Measurements from ENCODE around the gene PRDM16.

The PRDM16 gene

DNA sequence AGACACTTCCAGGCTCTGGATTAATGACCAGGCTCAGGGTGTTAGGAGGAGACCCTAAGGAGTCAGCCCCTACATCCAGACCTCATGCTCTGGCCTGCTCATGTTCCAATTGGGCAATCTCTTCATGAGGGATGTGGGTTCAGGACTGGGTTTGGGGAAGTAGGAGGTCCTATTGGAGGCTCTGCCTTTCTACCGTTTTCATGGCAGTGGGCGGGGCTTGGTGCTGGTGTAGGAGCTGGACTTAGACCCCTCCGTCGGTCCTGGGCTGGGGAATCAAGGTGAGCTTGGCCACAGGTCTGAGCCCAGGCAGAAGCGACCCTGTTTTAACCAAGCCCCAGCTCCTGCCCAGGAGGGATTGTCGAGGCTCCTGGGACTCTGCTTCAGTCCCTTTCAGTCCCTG, 123.4 kb downstream of the PRDM16 start:
- in situ Hi-C loops (cut with HindIII; ENCODE audit: low sequenced_read_pairs): no loop called here

DNA sequence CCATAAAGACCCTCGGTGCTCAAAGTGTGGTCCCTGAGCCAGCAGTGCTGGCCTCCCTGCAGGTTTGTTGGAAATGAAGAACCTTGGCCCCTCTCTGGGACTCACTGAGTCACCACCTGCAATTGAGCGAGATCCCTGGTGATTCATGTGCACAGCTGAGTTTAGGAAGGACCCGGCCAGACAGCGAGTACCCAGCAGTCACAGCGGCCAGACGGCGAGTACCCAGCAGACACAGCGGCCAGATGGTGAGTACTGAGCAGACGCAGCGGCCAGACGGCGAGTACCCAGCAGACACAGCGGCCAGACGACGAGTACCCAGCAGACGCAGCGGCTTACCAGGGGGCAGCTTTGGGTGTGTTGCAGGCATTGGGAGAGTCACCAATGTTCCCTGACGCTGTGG, 123.8 kb downstream of the PRDM16 start:
- in situ Hi-C loops (cut with HindIII; ENCODE audit: low sequenced_read_pairs): no loop called here

DNA sequence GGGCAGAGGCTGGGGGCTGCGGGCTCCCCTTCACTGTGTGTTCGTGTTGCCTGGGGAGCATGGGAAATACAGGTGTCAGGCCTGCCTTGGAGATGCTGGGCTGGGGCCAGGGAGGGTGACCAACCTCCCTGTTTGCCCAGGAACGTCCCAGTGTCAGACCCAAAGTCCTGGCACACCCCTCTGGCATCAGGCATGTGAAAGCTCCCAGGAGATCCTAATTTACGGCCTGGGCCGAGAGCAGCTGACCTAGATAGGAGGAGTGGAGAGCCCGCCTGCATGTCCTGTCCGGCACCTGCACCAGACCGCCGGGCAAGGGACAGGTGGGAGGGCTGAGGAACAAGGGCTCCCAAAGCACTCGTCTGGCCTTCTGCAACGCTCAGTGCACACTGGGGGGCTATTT, 124.8 kb downstream of the PRDM16 start:
- in situ Hi-C loops (cut with HindIII; ENCODE audit: low sequenced_read_pairs): no loop called here

DNA sequence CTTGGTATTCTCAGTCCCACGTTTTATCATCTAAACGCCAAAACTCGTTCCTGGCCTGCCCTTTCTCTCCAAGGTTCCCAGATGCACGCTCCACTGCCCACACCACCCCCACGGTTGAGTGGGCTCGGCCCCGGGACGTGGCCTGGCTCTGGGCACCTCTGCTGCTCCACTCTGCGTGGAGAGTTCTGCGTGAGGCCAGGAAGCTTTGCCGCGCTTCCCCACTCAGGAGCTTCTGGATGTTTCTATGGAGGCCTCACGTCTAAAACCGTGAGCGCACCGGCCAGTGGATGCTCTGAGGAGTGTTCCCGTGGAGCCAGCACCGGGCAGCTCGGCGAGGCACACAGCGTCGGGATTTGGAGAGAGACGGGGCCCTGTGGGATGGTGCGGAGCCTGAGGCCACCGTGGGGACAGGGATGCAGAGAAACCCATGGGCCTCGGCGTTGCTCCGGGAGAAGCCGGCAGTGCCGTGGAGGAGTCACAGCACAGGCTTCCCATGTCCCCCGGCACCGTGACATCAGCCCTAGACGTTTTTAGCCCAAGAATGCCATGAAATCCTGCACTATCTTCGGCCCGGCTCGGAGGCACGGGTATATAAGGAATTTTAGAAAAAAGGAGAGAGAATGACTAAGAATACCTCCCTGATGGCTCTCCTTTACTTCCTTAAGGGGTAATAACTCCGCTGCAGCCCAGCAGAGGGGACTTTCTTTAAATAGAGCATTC, 125.9 kb downstream of the PRDM16 start:
- in situ Hi-C loops (cut with HindIII; ENCODE audit: low sequenced_read_pairs): no loop called here

DNA sequence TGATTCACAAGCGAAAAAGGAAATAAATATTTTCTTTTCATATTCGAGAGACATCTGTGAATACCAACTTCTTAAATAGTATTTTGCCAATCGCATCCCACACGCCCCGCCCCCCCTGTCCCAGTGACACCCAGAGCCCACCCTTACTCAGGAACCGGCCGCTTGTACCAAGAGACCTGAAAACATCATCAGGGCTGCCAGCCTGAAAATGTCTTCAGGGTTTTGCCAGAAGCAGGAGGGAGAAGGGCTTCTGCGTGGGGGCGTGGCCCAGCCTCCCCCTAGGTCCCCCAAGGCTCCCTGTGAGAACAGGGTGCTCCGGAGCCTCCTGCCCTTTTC, 126.4 kb downstream of the PRDM16 start:
- in situ Hi-C loops (cut with HindIII; ENCODE audit: low sequenced_read_pairs): no loop called here

DNA sequence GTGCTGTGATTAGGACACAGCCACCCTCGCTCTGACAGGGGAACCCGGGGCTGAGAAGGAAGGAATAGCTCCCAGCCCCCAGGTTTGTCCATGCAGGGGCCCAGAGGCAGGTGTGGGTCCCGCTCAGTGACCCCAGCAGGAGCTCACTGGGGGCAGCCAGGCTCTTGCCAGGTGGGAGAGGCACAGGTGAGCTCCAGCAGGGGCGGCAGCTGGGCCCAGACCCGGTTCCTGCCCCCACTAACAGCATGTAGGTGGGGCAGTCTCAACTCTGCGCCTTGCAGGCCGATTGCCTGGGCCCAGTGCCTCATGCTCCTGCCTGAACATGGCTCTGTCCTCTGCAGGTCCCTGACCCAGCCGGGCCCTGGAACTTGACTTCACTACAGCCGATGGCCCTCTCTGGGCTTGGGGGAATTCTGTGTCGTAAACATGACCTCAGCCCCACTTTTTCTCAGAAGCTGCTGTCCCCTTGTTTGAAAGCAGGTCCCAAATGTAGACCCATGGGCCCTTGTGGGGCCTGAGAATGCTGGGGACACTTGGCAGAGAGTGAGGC, 127.0 kb downstream of the PRDM16 start:
- in situ Hi-C loops (cut with HindIII; ENCODE audit: low sequenced_read_pairs): no loop called here

DNA sequence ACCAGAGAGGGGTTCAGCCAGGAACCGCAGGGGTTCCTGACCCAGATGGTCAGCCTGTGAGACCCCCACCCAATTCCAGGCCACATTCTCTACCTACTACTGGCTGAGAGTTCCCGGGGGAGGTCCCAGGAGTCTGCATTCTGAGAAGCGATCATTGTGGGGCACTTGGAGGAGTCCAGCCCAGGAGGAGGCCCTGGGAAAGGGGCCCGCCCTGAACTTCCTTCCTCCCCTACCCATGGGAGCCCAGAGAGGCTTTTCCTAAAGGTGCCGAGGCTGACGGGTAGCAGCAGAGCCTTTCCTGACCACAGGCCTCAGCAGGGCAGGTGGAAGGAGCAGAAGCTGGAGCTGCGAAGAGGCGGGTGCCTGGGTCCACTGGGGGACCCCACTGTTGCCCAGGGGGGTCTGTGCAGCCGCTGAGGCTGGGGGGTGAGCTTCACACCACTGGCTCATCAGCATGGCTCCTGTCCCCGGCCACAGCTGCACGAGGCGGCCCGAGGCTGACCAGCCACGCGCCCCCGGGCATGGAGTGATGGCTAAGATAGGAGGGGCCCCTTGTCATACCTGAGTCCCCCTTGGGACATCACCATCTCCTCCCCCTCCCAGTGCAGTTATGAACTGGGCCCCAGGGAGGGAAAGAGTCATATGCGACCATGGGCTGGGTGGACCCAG, 127.7 kb downstream of the PRDM16 start:
- in situ Hi-C loops (cut with HindIII; ENCODE audit: low sequenced_read_pairs): no loop called here

DNA sequence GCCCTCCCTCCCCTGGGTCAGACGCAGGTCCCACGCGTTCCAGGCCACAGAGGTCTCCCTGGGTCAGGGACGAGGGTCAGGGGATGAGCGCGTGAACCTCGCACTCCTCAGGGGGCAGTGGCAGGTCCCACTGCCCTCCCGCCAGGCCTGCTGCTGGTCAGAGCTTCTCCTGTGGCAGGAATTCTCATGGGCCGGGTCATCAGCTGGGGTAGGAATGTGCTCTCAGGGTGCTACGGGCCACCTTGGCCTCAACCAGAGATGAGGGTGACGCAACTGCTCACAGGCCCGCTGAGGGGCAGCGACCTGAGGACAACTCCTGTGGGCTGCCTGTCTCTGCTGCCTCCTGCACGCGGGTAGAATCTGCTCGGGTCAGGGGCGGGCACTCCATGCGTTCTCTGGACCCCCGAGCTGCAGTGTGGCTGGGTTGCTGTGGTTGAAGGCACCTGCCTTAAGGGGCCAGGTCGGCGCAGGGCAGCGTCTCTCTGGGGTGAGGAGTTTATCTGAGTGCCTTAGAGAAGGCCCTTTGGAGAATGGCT, 128.8 kb downstream of the PRDM16 start:
- in situ Hi-C loops (cut with HindIII; ENCODE audit: low sequenced_read_pairs): no loop called here

DNA sequence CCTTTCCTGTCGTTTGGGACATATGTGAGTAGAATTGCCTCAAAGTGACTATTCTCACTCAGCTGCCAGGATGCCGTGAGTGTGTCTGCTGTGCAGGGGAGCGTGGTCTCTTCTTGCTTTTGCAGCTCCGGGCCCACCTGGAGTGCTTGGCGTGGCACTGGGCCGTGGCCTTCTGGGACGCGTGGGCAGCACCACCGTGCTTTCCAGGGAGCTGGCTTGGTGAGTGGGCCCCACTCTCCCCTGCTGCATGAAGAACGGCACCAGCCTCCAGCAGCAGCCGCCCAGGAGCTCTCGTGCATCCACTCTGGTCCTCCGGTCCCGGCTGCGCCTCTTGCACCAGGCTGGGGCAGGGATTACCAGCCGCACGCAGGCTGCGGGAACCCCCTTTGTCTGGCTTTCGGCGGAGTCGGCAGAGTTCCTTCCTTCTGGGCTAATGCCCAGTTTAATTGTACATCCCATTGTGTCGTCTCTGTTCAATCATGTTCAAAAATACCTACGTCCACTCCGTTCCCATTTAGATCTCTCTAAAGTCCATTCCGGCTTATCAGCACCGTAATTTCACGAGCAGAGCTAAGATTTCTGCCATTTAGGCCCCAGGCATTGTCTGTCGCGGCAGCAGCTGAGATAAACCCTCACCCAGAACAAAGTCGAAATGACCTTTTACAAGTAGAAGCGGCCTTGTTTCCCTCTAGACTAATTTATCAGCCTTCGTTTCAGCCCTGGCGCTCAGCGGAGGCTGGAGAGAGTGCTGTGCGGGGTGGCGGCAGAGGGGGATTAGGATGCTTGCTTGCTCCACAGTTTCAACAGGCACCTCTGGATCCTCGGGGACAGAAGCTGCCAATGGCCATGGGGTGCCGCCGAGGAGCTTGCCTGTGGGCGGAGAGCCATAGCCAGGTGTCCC, 129.6 kb downstream of the PRDM16 start:
- in situ Hi-C loops (cut with HindIII; ENCODE audit: low sequenced_read_pairs): no loop called here

DNA sequence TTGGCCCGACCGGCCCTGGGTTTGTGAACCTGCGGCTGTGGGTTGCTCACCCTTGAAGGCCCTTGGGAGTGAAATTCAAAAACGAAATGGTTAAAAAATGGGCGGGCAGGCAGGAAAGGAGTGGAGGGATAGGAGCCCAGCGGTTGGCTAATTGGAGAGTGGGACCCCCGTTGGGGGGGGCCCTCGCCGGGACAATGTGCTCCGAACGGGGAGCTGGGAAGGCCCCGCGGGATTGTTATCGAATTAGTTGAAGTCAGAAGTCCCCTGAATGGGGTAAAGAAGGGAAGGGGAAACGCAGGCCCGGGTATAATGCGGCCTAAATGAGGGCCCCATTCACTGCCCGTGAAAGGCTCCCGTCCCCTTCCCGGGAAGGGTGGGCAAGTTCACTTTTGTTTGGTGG, 135.7 kb downstream of the PRDM16 start:
- in situ Hi-C loops (cut with HindIII; ENCODE audit: low sequenced_read_pairs): no loop called here

DNA sequence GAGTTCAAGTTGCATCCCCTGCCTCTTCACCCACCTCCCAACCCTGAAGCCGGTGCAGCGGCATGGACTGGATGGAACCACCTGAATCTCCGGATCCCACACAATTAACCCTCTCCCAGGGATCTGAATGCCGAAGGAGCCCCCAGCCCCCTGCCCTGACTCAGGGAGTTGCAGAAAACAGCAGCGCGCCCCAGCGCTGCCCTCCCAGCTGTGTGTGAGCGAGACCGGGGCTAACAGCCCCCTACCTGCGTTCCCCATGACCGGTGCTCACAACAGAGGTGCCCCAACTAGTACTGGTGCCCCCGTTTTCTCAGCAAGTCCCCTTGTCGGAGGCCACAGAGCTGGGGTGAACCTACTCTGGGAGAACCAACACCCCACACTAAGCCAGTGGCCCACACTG, 136.8 kb downstream of the PRDM16 start:
- in situ Hi-C loops (cut with HindIII; ENCODE audit: low sequenced_read_pairs): no loop called here

DNA sequence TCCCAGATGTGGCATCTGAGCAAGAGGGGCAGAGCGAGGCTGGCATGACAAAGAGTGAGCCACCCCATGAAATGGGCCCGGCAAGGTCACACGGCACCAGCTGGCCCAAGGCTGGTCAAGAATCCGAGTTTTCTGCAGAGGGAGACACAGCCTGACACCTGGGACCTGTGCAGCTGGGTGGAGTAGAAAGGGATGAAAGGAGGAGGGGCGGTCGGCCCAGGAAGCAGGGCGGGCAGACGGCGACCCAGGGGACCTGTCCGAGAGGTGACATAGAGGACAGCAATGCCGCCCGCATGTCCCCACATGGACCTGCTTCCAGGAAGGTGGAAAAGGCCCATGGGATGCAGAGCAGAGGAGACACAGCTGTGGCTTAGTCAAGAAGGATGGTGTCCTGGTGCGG, 137.7 kb downstream of the PRDM16 start:
- in situ Hi-C loops (cut with HindIII; ENCODE audit: low sequenced_read_pairs): no loop called here

DNA sequence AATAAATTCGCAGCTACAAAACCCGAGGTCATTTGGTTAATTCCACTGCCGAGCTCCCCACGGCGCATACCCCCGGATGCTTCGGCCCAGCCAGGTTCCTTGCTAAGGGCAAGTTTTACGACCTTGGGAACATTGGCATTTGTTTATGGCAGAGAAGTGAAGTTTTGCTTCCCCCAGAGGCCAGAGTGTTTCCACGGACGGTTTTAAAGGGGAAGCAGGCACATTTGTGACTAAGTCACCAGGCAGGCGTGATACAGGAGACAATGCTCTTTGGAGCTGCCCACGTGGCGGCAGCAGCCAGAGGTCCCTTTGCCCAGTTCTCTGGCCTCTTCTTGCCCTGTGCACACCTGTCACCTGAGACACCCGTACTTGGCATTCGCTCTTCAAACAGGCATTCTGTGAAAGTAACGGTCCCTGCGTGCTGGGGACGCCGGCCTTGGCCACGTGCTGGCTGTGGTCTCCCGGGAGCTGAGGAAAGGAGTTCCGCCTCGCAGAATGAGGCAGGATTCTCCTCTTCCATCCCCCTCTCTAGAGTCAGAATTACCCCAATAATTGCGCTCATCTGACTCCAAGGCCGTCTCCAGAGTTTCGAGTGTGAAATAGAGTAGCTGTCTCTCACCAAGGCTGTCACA, 138.3 kb downstream of the PRDM16 start:
- in situ Hi-C loops (cut with HindIII; ENCODE audit: low sequenced_read_pairs): no loop called here

DNA sequence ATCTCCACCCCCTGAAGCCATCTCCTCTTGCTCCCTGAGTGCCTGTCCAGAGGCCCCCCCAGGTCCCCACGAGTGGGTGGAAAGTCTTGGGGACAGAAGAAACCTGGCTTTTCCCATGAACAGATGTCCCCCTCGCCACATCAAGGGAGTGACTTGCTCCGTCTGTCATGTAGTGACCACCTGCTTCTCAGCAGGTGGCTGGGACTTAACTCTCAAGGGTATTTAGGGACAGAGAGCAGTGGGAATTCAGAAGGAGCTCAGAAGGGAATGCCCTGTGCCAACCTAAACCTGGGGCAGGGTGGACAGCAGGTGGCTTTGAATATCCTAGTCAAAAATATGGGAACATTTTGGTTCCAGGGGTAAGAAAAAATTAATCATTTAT, 139.8 kb downstream of the PRDM16 start:
- in situ Hi-C loops (cut with HindIII; ENCODE audit: low sequenced_read_pairs): no loop called here

DNA sequence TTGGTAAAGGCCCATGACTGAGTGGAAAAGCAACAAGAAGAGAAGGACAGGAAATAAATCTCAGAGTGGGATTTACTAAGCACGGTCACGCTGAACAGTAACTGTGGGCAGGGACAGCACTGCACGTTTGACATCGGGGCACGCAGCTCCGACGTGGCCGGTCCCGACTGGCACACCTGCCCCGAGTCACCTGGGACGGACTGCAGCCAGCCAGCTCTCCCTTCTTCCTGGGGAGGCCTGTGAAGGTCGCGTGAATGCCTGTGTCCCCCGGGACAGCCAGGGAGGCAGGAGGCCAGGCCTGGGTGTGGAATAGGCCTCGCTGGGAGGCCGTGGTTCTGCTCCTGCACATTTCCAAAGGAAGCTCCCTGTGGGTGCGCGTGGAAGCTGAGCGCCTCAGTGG, 140.2 kb downstream of the PRDM16 start:
- in situ Hi-C loops (cut with HindIII; ENCODE audit: low sequenced_read_pairs): no loop called here

DNA sequence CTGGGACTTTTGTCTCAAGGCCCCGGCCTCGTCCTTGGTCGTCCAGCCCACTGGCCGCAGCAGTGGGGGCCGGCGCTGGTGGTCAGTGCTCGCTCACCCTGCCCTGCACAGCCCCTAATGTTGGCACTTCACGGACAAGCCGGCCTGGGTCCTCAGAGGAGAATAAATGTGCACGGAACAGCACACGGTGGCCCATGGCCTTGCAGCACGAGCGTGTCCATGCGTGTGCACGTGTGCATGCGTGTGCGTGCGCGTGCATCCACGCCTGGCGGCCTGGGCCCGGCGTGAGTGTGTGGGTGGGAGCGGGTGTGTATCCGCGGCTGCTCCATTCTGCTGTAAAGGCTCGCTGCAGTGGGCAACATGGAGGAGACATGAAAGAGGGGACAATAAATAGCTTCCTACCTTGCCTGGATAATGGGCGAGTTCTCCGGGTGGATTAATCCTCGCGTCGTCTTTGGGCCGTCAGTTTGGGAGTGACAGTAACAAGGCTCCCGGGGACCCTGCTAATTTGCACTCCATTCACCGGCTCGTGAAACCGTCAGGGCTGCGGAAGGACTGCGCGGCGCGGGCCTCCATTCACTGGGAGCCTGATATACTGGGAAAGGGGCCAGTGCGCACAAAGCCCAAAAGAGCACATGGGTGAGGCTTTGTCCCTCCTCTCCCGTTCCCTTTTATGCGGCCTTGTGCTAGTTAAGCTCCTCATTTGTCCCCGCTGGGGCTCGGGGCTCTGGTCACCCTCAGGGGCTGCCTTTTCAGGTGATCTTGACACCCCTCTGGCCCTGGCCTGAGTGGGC, 142.8 kb downstream of the PRDM16 start:
- in situ Hi-C loops (cut with HindIII; ENCODE audit: low sequenced_read_pairs): no loop called here

DNA sequence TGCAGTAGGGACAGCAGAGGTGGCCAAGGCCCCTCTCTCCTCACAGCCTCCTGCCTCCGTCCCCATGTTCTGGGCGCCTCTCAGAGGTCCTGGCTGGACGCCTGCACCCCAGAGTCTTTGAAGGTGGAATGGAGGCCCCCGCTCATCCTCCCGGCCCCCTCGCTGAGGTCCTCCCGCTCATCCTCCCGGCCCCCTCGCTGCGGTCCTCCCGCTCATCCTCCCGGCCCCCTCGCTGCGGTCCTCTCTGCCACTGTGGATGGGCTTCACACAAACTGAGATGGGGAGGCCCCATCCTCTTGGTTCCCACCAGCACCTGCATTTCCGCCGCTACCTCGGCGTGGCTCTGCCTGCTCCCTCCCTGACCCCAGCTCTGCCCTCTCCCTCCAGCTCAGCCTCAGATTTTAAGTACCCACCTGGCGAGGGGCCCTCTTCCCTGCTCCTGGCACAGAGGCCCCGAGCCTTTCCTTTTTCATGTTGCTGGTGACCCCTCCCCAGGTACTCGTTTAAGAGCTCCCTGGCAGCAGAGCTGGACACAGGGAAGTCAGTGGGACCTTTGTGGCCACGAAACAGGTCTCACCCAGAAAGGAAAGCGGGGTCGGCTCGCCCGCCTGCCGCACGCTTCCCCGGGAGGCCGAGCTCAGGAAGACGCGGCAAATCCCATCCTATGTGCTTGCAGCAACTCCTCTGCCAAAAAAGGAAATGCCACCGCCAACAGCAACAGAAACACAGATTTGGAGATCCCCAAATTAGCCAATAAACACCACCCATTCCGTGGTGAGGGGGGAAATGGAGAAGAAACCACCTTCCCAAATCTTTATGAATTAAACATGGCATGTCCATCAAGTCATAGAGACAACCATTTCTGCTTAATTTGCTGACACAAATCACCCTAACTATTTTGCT, 143.7 kb downstream of the PRDM16 start:
- in situ Hi-C loops (cut with HindIII; ENCODE audit: low sequenced_read_pairs): no loop called here

DNA sequence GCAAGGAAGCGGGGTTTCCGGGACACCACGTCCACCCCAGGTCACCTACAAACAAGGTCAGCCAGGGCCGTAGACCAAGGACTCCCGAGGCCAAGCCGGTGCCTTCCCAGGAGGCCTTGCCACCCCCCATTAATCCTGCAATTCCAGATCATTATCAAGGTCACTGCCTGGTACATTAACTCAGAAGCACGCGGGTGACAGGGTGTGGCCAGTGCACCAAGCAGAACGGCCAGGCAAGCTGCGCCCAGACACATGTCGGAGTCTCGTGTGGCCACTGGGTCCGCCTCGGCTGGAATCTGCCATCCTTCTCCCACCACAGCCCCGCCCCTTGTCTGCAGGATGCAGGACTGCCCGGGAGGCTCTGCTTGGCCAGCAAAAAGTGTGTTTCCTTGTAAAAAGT, 144.7 kb downstream of the PRDM16 start:
- in situ Hi-C loops (cut with HindIII; ENCODE audit: low sequenced_read_pairs): no loop called here
